Peyer's patch (tissue), 4 donors: ENCODE measurements around the gene JUN. TPM values are rescaled to one million over a fixed set of nuclear protein-coding genes. Genes with fewer than 3 reads are reported as not detected.

ENCODE experiments used
- DNase-seq, 3 donors: peaks; one replicate each; pipeline ENCODE4 v3.0.0-alpha.2; 2017 to 2019
- H3K27ac ChIP-seq, 4 donors: fragments of 200-600 bp; sonication (generic); one replicate each; pipeline ENCODE4 v1.5.1; 2016 to 2019
- H3K27me3 ChIP-seq, 2 donors: fragments of 200-600 bp; sonication (generic); one replicate each; pipeline ENCODE4 v1.5.1; 2019
- H3K36me3 ChIP-seq, 3 donors: fragments of 200-600 bp; sonication (generic); one replicate each; pipeline ENCODE4 v1.5.1; 2016 to 2019
- H3K4me1 ChIP-seq, 4 donors: fragments of 200-600 bp; sonication (generic); one replicate each; pipeline ENCODE4 v1.5.1; 2016 to 2019
- H3K4me3 ChIP-seq, 4 donors: fragments of 200-600 bp; sonication (generic); 1 replicate in 3 of 4; 2 replicates in 1 of 4; pipeline ENCODE4 v1.5.1; 2016 to 2019; ENCODE audit warnings: mild to moderate bottlenecking in 1 of 4
- H3K9me3 ChIP-seq, 4 donors: fragments of 200-600 bp; sonication (generic); one replicate each; pipeline ENCODE4 v1.5.1; 2016 to 2019; ENCODE audit warnings: mild to moderate bottlenecking in 1 of 4
- POLR2A ChIP-seq, 2 donors: fragments of 450-650 bp; IDR thresholded peaks; one replicate each; pipeline ENCODE4 v1.5.1; 2017; ENCODE audit warnings: antibody characterized with exemption in 2 of 2, mild to moderate bottlenecking in 2 of 2, moderate library complexity in 2 of 2
- total RNA-seq, 4 donors: library from RNA; depleted of rRNA; stranded (reverse); fragments of >200 nt; gene quantifications; one replicate each; pipeline ENCODE4 v1.1.0, GENCODE V29; 2016
- TF ChIP-seq, protein P1 (sequence below), 6 experiments: fragments of 450-650 bp in 4 of 6; fragments of 200-600 bp in 2 of 6; sonication (generic) in 1 of 6; IDR thresholded peaks; one replicate each; pipeline ENCODE4 v1.5.1; 2017 to 2019; ENCODE audit warnings: antibody characterized with exemption in 6 of 6, mild to moderate bottlenecking in 3 of 6, moderate library complexity in 1 of 6

JUN gene
- total RNA-seq, 4 donors from 2014 or later, result 158 to 277 (median 208) TPM

GRCh38 chr1:58773406-58773840, 10.4 kb downstream of the JUN start:
- Histone ChIP-seq H3K4me3 (no peak overlapping the region), H3K27ac (peak overlapping the region in 3 of 4 donors; percentile 16 to 61 (median 60))
- no peak for TF ChIP-seq POLR2A (IDR thresholded peaks at IDR 0.05)
- TF ChIP-seq, protein P1, sequence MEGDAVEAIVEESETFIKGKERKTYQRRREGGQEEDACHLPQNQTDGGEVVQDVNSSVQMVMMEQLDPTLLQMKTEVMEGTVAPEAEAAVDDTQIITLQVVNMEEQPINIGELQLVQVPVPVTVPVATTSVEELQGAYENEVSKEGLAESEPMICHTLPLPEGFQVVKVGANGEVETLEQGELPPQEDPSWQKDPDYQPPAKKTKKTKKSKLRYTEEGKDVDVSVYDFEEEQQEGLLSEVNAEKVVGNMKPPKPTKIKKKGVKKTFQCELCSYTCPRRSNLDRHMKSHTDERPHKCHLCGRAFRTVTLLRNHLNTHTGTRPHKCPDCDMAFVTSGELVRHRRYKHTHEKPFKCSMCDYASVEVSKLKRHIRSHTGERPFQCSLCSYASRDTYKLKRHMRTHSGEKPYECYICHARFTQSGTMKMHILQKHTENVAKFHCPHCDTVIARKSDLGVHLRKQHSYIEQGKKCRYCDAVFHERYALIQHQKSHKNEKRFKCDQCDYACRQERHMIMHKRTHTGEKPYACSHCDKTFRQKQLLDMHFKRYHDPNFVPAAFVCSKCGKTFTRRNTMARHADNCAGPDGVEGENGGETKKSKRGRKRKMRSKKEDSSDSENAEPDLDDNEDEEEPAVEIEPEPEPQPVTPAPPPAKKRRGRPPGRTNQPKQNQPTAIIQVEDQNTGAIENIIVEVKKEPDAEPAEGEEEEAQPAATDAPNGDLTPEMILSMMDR (IDR thresholded peaks at IDR 0.05), result no peak

GRCh38 chr1:58769809-58770320, 14.0 kb downstream of the JUN start:
- Histone ChIP-seq H3K36me3 (no peaks in the 10 kb centered on the region), H3K4me3 (no peak overlapping the region), H3K27ac (no peak overlapping the region), H3K27me3 (no peaks in the 10 kb centered on the region), H3K4me1 (peaks cover 0 to 7% (median 6%) of the 10 kb centered on the region in 4 donors), H3K9me3 (no peaks in the 10 kb centered on the region)
- no peak for TF ChIP-seq POLR2A (IDR thresholded peaks at IDR 0.05)
- TF ChIP-seq, protein P1 (IDR thresholded peaks at IDR 0.05), result no peak
- no peak for DNase-seq

More at GRCh38 chr1:58773406-58773840, 10.4 kb downstream of the JUN start:
- DNase-seq, result peak in 2 of 3 donors; percentile 41 to 54
- Histone ChIP-seq H3K27me3 (no peaks in the 10 kb centered on the region), H3K4me1 (peaks cover 0 to 7% (median 6%) of the 10 kb centered on the region in 4 donors), H3K9me3 (no peaks in the 10 kb centered on the region), H3K36me3 (no peaks in the 10 kb centered on the region)

DNA sequence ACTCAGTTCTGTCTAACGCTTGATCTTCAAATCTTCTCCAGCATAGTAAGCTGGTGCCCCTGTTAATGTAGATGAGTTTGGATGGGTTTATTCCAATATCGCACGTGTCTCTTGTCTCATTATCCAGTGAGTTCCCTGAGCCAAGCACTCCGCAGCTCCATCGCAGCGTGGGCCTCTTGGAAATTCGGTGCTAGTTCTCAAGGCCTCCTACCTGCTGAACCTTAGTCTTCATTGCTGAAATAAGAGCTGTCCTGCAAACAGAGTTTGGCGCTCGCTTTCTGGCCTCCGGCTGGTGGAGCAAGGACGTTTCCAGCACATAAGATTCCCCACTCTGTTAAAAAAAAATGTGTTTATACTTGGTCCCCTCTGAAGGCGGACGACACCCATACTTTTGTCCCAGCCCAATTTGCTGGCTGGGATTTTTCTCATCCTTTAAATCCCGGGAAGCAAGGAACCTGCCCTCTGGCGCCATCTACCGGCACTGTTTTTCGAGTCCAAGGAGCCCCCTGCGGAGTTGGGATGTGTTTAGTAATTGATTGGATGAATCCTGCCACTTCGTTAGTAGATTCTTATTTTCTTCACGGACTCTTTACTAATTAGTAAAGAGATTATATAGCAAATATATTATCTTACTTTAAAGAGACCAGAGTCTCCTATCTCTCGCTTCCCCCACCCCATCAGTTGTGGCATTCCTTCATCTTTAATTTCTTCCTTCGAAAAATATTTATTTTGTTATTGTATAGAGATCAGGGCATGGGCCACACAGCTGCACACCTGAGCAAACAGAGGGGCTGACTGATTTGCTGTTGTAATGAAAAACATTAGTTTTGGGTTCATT, 14.7 kb downstream of the JUN start:
- Histone ChIP-seq H3K36me3 (no peaks in the 10 kb centered on the region), H3K27ac (no peak overlapping the region), H3K4me3 (no peak overlapping the region), H3K9me3 (no peaks in the 10 kb centered on the region), H3K4me1 (peaks cover 0 to 7% (median 6%) of the 10 kb centered on the region in 4 donors), H3K27me3 (no peaks in the 10 kb centered on the region)
- DNase-seq, result peak; percentile 50 to 90 (median 84)
- TF ChIP-seq POLR2A (IDR thresholded peaks at IDR 0.05), result no peak
- TF ChIP-seq, protein P1 (IDR thresholded peaks at IDR 0.05), result peak; percentile 41 to 80 (median 61)

DNA sequence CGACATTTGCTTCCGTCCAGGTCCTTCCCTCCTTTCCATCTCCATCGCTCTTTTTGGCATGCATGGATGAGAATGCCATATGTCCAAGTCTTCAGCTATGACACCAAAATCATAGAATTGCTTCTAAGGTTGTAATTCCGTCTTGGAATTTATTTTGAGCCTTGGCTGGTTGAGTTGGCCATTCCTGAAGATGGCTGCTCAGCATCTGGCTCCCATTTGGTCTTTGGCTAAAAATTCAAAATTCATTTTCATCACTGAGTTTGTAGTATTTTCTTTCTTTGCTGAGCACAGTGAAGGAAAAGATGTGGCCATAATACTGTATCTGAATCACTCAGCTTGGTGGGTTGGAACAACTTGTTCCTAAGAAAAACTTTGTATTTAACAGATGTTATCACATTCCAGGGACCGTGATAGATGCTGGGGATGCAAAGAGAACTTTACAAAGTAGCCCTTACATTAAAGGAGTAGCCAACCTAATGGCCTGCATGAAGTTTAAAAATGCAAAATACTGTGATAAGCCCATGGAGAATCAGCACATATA, 15.6 kb downstream of the JUN start:
- no peak for TF ChIP-seq POLR2A (IDR thresholded peaks at IDR 0.05)
- TF ChIP-seq, protein P1 (IDR thresholded peaks at IDR 0.05), result no peak
- H3K36me3 ChIP-seq, result no peaks in the 10 kb centered on the region
- H3K27me3 ChIP-seq, result no peaks in the 10 kb centered on the region
- DNase-seq, result no peak
- no peak overlapping the region for H3K27ac ChIP-seq
- peaks cover 0 to 3% (median under 1%) of the 10 kb centered on the region in 4 donors for H3K4me1 ChIP-seq
- no peaks in the 10 kb centered on the region for H3K9me3 ChIP-seq
- H3K4me3 ChIP-seq, result no peak overlapping the region

DNA sequence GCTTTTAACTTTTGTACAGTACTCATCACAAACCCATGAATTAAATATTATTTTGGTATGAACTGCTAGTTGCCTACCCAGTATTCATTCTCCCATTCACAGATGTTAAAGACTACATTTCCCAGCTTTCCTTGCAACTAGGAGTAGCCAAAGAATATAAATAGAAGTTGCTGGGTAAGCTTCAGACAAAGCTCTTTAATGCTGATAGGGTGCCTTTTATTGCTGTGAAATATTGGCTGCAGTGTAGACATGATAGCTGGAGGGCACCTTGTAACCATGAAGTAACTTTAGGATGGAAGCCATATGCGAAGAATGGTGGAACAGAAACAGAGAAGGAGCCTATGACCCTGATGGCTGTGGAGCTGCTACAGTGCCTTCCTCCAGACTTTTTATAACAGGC, 16.7 kb downstream of the JUN start:
- Histone ChIP-seq H3K36me3 (no peaks in the 10 kb centered on the region), H3K27ac (no peak overlapping the region), H3K9me3 (no peaks in the 10 kb centered on the region), H3K4me3 (no peak overlapping the region), H3K27me3 (no peaks in the 10 kb centered on the region), H3K4me1 (no peaks in the 10 kb centered on the region)
- TF ChIP-seq, protein P1 (IDR thresholded peaks at IDR 0.05), result no peak
- no peak for TF ChIP-seq POLR2A (IDR thresholded peaks at IDR 0.05)
- no peak for DNase-seq
